C4-2B (cell line): ENCODE measurements around the gene GAD2.

ENCODE experiments used
- ZFX ChIP-seq: fragments of 450-650 bp; IDR thresholded peaks from 2 replicates; pipeline ENCODE4 v1.6.1; 2017
- TF ChIP-seq, protein P1 (sequence below): fragments of 450-650 bp; conservative IDR thresholded peaks from 2 replicates; pipeline ENCODE4 v1.5.1; 2017; ENCODE audit warnings: mild to moderate bottlenecking

DNA sequence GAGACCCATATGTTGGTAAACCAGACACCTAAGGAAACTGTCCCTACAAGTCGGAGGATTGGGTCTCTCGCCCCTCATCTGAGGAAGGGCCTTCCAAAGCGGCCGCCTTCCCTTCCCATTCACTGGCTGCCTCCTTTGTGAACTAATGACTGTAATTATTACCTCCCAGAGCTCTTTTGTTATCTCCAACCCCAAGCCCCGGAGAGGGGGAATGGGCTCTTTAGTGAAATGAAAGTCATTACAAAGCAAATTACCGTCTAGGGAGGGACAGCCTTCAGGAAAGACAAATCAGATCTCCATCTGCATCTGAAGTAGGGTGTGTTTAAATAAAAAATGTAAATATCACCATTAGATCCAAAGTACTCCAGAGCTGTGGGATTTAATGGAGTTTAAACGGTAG is 2.6 kb upstream of the GAD2 start:
- TF ChIP-seq, protein P1, sequence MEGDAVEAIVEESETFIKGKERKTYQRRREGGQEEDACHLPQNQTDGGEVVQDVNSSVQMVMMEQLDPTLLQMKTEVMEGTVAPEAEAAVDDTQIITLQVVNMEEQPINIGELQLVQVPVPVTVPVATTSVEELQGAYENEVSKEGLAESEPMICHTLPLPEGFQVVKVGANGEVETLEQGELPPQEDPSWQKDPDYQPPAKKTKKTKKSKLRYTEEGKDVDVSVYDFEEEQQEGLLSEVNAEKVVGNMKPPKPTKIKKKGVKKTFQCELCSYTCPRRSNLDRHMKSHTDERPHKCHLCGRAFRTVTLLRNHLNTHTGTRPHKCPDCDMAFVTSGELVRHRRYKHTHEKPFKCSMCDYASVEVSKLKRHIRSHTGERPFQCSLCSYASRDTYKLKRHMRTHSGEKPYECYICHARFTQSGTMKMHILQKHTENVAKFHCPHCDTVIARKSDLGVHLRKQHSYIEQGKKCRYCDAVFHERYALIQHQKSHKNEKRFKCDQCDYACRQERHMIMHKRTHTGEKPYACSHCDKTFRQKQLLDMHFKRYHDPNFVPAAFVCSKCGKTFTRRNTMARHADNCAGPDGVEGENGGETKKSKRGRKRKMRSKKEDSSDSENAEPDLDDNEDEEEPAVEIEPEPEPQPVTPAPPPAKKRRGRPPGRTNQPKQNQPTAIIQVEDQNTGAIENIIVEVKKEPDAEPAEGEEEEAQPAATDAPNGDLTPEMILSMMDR = no peak
- no peak for TF ChIP-seq ZFX
